Urinary bladder (tissue), 4 donors: ENCODE results near the gene SLC2A9. TPM values are rescaled to one million over a fixed set of nuclear protein-coding genes. Genes with fewer than 3 reads are reported as not detected.

Experiments
- DNase-seq: peaks from one replicate; pipeline ENCODE4 v3.0.0-alpha.2; 2015; ENCODE audit errors: extremely low spot score
- H3K27ac ChIP-seq: one replicate; pipeline ENCODE4 v1.5.1; 2013; ENCODE audit warnings: low read depth, mild to moderate bottlenecking, moderate library complexity
- H3K36me3 ChIP-seq: one replicate; pipeline ENCODE4 v1.6.1; 2013; ENCODE audit warnings: mild to moderate bottlenecking, moderate library complexity; ENCODE audit not compliant: insufficient read depth
- H3K4me1 ChIP-seq: one replicate; pipeline ENCODE4 v1.6.1; 2013; ENCODE audit warnings: mild to moderate bottlenecking, moderate library complexity; ENCODE audit not compliant: insufficient read depth
- H3K4me3 ChIP-seq: one replicate; pipeline ENCODE4 v1.5.1; 2013; ENCODE audit warnings: low read depth, low read length
- WGBS: extraction: QIAGEN DNeasy Blood & Tissue Kit; methylation state at CpG from one replicate; pipeline ENCODE4 v1.1.7; 2013; 5-methylcytosine and 5-hydroxymethylcytosine counted together
- polyA plus RNA-seq: library from polyadenylated mRNA; stranded (reverse); fragments of 200-250 nt; gene quantifications from one replicate; pipeline ENCODE4 v1.2.3, GENCODE V29; 2013
- total RNA-seq: library from RNA; depleted of rRNA; stranded (reverse); fragments of >200 nt; gene quantifications from one replicate; pipeline ENCODE4 v1.2.3, GENCODE V29; 2014
- donor health status: healthy with polysubstance abuse.
- donor health status: healthy.

SLC2A9 gene
- total and polyA plus RNA-seq, 2 donors = 7.6 to 10.4 TPM

DNA sequence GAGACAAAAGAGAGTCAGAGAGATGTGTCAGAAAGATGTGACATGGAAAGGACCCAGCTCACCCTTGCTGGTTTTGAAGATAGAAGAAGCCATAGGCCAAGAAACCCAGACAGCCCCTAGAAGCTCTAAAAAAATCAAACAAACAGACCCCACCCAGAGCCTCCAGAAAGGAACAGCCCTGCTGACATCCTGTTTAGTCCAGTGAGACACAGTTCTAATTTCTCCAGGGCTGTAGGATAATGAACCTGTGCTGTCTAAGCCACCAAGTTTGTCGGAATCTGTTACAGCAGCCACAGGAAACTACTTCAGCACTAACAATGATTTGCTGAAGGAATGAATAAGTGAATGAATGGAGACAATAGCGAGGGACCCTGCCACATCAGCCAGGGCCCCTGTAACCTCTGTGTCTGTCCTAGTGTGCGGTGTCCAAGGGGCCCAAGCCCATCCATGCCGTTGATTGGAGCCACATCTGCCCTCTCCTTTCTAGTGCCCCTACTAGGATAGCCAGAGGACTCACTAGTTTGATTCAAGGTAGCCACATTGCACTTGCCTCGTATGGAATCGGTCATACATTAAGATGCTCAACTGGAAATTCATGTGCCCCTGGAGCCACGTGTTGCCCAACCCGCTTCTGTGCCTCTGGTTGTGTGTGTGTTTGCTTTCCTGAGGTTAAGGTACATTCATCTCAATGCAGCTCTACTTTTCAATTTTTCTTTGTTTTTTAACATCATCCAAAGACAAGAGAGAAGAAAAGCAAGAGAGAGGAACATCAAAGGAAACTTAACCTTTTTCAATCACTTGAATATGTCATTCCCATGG lies 32.5 kb upstream of the SLC2A9 start:
- WGBS = 92% methylated on average over 8 of the region's 8 CpGs
- no peak for DNase-seq
- Histone ChIP-seq H3K4me1 (no peaks in the 10 kb centered on the region), H3K4me3 (no peak overlapping the region), H3K27ac (no peak overlapping the region), H3K36me3 (no peaks in the 10 kb centered on the region)

DNA sequence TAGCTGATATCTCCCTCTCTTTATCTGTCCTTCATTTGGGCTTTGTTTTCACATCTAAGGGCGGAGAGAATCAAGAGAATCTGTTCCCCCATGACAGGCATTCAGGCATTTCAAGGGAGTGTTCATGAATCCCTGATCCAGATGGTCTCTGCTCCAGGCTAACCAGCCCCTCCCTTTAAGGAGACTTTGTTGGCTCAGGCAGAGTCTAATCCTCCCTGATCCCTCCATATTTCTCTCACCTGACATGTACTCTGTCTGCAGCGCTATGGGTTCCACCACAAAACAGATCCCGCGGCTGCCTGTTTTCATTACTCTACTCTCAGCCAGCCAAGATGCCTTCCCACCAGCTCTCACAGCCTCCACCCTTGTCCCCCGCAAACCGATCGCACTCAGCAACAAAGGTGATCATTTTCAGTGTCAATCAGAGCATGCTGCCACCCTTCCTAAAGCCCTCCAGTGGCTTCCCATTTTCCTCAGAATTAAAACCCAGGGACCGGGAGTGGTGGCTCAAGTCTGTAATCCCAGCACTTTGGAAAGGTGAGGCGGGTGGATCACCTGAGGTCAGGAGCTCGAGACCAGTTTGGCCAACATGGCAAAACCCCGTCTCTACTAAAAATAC lies 30.3 kb upstream of the SLC2A9 start:
- 67% methylated on average over 11 of the region's 11 CpGs for WGBS
- no peak overlapping the region for H3K4me3 ChIP-seq
- DNase-seq = no peak
- no peak overlapping the region for H3K27ac ChIP-seq
- no peaks in the 10 kb centered on the region for H3K4me1 ChIP-seq
- no peaks in the 10 kb centered on the region for H3K36me3 ChIP-seq

DNA sequence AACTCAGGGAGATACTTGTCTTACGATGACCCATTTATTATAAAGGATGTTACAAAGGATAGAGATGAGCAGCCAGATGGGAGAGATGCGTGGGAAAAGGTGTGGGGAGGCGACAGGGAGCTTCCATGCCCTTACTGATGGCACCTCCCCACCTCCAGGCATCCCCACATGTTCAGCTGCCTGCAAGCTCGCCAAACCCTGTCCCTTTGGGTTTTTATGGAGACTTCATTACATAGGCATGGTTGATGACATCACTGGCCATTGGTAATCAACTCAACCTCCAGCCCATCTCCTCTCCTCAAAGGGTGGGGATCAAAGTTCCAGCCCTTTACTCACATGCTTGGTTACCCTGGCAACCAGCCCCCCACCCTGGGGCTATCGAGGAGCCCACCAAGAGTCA lies 29.4 kb upstream of the SLC2A9 start:
- Histone ChIP-seq H3K4me1 (no peaks in the 10 kb centered on the region), H3K4me3 (no peak overlapping the region), H3K36me3 (no peaks in the 10 kb centered on the region), H3K27ac (no peak overlapping the region)
- 72% methylated on average over 5 of the region's 5 CpGs for WGBS
- DNase-seq = no peak

DNA sequence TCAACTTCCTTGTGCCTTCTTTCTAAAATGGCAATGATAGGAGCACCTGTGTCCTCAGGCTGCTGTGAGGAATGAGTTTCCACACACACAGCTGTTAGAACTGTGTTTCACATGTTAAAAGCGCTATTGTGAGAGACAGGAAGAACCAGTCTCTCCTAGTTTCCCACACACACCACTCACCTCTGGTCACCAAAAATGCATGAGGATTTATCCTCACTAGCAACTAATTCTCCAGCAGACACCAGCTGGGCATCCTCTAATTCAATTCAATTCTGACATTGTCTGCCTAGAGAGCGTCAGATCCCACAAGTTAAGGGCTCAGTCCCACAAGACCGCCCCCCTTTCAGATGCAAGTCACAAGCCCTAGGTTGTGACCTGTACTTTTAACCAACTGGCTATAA lies 29.0 kb upstream of the SLC2A9 start:
- no peak overlapping the region for H3K4me3 ChIP-seq
- no peaks in the 10 kb centered on the region for H3K36me3 ChIP-seq
- no peak overlapping the region for H3K27ac ChIP-seq
- no peak for DNase-seq
- 85% methylated on average over 3 of the region's 3 CpGs for WGBS
- no peaks in the 10 kb centered on the region for H3K4me1 ChIP-seq

DNA sequence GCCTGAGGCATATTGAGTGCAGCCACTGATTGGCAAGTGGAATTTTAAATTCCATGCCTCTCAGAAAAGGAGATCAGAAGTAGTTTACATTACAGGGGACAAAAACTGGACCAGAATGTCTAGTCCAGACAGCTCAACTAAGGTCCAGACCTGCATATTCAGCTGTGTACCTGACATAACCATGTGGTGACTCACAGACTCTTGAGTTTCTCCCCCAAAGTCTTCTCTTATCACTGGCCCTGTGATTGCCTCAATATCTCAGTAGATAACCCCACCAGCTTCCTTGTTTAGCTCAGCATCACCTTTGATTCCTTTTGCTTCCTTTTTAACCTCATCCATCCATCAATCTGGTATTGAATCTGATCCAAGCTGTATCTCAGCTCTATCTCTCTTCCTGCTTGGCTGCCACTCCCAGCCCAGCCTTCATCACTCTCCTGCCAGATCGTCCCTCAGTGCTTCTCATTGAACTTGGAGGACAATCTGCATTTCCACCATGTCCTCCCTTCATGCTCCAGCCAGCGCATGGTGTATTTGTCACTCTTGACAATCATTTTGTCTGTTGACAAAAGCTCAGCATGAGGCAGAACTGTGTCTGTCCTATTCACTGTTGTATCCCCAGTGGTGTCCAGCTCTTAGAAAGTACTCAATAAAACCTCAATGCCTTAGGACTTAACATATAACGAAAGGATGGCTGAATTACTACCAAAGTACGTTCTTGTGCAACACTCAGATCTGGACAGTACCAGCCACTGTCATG lies 27.8 kb upstream of the SLC2A9 start:
- DNase-seq = no peak
- no peaks in the 10 kb centered on the region for H3K36me3 ChIP-seq
- no peak overlapping the region for H3K27ac ChIP-seq
- no peak overlapping the region for H3K4me3 ChIP-seq
- WGBS = 70% methylated on average over 4 of the region's 4 CpGs
- no peaks in the 10 kb centered on the region for H3K4me1 ChIP-seq

DNA sequence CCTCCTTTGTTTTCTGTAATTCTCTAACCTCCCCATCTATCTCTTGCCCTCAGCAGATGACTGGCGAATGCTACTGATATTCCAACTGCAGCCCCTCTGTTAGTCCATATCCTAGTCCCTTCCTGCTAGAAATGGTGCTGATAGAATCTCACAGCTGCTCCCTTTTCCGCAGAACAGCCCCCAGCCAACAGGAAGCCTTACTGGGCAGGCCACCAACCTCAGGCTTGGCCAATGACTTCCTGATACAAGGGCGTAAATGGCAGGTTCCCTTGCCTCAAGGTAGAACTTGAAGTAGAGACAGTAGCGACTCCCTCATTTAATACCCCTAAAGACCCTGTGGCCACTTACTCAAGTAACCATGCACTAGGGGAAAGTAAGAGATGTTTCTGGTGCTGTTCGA lies 26.7 kb upstream of the SLC2A9 start:
- Histone ChIP-seq H3K36me3 (no peaks in the 10 kb centered on the region), H3K4me1 (no peaks in the 10 kb centered on the region), H3K27ac (no peak overlapping the region), H3K4me3 (no peak overlapping the region)
- no peak for DNase-seq
- 86% methylated on average over 5 of the region's 5 CpGs for WGBS

DNA sequence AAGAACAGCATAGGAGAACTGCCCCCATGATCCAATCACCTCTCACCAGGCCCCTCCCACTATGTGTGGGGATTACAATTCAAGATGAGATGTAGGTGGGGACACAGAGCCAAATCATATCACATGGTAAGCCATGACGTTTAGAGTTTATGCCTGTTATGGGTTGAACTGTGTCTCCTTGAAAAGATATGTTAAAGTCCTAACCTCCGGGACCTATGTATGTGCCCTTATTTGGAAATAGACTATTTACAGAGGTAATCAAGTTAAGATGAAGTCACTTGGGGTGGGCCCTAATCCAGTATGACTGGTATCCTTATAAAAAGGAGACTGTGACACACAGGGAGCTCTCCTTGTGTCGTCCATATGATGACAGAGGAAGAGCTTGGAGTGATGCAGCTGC lies 25.2 kb upstream of the SLC2A9 start:
- DNase-seq = no peak
- Histone ChIP-seq H3K36me3 (no peaks in the 10 kb centered on the region), H3K4me3 (no peak overlapping the region), H3K27ac (no peak overlapping the region), H3K4me1 (no peaks in the 10 kb centered on the region)
- 72% methylated on average over 3 of the region's 3 CpGs for WGBS

DNA sequence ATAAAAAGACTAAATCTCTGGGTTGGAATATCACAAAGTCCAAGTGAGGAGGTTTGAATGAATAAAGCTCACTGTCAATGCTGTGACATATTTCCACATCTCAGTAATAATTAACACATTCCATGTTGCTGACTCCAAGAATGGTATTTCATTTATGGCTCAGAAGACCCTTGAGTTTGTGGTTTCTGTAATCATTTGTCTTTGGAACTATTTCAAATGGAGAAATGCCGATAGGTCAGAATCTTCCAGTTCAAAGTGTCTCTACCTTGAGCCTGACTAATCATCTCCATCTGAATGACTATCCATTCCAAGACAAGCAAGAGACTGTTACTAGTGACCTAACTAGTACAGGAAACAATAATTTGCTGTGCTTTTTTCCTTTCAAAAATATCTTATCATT lies 24.2 kb upstream of the SLC2A9 start:
- Histone ChIP-seq H3K4me3 (no peak overlapping the region), H3K27ac (no peak overlapping the region)
- WGBS = 80% methylated on average over 1 of the region's 1 CpG

DNA sequence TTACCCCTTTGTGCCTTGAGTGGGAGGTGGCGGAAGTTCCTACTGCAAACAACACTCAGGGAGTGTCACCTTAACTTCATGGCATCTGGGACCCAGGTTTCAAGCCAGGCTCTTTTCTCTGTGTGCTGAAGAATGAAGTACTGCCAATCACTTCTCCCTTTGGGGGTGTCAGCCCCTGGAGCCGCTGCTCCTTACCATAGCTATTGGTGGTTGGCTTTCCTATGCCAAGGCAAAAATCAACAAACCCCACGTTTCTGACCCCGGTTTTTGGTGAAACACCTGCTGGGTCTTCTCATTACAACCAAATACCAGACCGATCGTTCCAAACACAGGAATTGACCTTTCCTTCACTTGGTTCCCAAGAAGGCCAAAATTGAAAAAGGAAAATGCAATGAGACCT lies 19.7 kb upstream of the SLC2A9 start:
- 83% methylated on average over 6 of the region's 6 CpGs for WGBS
- H3K4me3 ChIP-seq = no peak overlapping the region
- H3K4me1 ChIP-seq = no peaks in the 10 kb centered on the region
- no peak for DNase-seq
- no peak overlapping the region for H3K27ac ChIP-seq
- H3K36me3 ChIP-seq = no peaks in the 10 kb centered on the region

More for the DNA sequence above, 24.2 kb upstream of the SLC2A9 start:
- H3K36me3 ChIP-seq = no peaks in the 10 kb centered on the region
- H3K4me1 ChIP-seq = no peaks in the 10 kb centered on the region
- no peak for DNase-seq

DNA sequence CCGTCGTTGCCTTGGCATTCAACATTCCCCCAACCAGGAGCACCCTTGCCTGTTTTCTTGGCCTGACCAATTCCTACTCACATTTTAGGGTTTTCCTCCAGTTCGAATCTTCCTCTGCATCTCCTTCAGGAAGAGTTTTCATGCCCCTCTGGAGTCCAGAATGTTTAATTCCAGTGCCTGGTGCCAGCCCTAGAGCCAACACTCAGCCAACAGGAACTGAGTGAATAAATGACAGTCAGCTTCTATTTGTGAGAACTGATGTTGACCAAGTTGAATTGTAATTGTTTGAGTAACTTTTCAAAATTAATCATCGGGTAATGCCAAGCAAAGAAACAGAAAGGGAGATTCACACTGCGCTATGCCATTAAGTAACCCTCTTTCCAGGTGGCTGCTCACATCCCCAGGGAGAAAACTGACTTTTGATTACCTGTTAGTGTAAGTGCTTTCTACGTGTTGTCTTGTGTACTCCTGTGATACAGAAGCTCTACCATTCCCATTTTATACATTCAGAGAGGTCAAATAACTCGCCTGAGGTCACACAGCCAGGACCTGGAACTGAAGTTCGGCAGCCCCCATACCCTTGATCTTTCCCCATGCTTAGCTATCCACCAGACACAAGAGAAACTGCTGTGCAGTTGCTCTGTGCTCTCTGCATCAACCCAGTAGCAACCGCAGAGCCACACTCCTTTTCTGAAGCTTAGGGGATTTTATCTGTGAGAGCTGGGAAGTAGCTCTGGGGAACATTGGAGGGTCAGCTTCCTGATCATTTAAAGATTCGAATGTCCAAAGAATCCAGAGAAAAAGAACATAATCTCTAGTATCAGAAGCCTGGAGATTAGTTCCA lies 19.0 kb upstream of the SLC2A9 start:
- H3K36me3 ChIP-seq = no peaks in the 10 kb centered on the region
- 86% methylated on average over 10 of the region's 10 CpGs for WGBS
- no peak overlapping the region for H3K27ac ChIP-seq
- H3K4me1 ChIP-seq = no peaks in the 10 kb centered on the region
- DNase-seq = no peak
- H3K4me3 ChIP-seq = no peak overlapping the region

DNA sequence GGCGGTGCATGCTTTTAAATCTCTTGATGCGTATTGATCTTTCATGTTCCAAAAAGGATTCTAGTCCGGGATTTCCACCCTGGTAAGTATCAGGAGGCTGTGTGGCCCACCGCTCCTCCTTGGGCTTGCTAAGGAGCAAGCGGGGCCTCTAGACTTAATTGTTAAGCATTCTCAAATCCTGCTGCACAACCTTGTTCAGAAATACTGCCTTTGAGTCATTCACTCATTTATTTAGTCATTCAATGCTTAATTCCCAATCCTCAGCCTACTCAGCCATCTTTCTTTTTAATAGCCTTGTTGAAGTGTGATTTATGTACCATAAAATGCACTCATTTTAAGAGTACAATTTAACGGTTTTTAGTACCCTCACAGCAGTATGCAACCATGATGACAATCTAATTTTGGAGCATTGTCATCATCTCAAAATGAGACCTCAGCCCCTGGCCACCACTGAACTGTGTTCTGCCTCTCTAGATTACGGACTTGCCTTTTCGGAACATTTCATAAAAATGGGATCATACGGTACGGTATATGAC lies 15.6 kb upstream of the SLC2A9 start:
- Histone ChIP-seq H3K27ac (no peak overlapping the region), H3K36me3 (no peaks in the 10 kb centered on the region), H3K4me3 (no peak overlapping the region), H3K4me1 (peaks cover 2% of the 10 kb centered on the region)
- WGBS = 82% methylated on average over 10 of the region's 10 CpGs
- DNase-seq = no peak

DNA sequence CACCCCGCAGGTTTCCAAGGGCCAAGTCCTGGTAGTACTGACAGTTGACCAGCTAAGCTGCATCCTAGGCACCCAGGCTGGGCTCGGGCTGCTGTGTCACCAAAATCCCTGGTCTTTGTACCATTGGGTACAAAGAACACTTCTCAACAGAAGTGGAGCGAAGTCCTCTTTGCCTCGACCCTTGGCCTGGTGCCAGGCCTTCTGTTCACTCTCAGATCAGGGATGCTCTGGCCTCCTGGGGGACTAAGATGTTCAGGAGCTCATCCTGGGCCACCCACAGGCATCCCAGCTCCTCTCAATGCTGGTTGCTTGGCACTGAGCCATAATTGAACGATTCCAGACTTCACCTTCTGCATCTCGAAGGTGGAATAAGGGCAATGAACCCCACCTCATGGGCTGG lies 13.8 kb upstream of the SLC2A9 start:
- Histone ChIP-seq H3K4me3 (no peak overlapping the region), H3K27ac (no peak overlapping the region), H3K36me3 (no peaks in the 10 kb centered on the region), H3K4me1 (peaks cover 2% of the 10 kb centered on the region)
- no peak for DNase-seq
- 75% methylated on average over 6 of the region's 6 CpGs for WGBS

DNA sequence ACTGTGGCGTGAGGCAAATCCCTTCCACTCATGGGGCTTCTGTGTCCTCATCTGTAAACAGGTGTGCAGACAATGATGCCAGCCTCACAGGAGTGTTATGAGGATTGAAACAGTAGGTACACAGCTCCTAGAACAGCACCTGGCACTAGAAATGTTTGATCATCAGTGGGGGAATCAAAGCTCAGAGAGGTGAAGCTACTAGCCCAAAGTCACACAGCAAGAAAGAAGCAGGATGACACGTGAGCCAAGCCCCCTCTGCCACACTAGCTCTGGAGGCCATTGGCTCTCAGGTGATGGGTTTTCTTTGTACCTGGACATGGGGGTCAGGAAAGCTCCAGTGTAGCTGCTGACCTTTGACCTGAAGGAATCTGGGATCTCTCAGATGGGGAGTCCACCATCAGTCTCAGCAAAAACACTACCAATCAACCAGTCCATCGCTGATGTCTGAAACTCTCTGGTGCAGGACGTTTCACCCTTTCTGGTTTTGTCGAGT lies 13.4 kb upstream of the SLC2A9 start:
- Histone ChIP-seq H3K4me1 (peaks cover 2% of the 10 kb centered on the region), H3K36me3 (no peaks in the 10 kb centered on the region), H3K4me3 (no peak overlapping the region), H3K27ac (no peak overlapping the region)
- no peak for DNase-seq
- WGBS = 95% methylated on average over 5 of the region's 5 CpGs
